A549 (cell line): ENCODE measurements around the gene TRMT11. TPM values are rescaled to one million over a fixed set of nuclear protein-coding genes. Genes with fewer than 3 reads are reported as not detected.

Source experiments
- ATAC-seq, 2 experiments: fragments of 200-7000 bp in 1 of 2; fragments of >200 bp in 1 of 2; cut with Nextera tagmentation in 1 of 2; cut with Tn5 transposase in 1 of 2; 3 replicates each; pipeline versions ENCODE4 v1.8.0 to v1.9.1; 2018 to 2020; ENCODE audit warnings: mild to moderate bottlenecking in 1 of 2, moderate library complexity in 1 of 2
- CTCF ChIA-PET: fragments of 300-600 bp; sonication (Branson Sonifier 250); formaldehyde crosslinking; extraction: SDS; loops from one replicate; lab custom pipeline; 2021; ENCODE audit warnings: antibody characterized with exemption, inconsistent platforms; lab: Yijun Ruan, JAX
- POLR2A ChIA-PET: fragments of 350-600 bp; formaldehyde crosslinking; extraction: SDS; loops from one replicate; lab custom pipeline; 2021; ENCODE audit warnings: antibody characterized with exemption, inconsistent platforms; lab: Yijun Ruan, JAX
- DNase-seq, 2 experiments: peaks; one replicate each; pipeline versions ENCODE4 v3.0.0 to v3.0.0-alpha.2; 2011 to 2016; ENCODE audit warnings: low read depth in 1 of 2, low spot score in 1 of 2
- FAIRE-seq: peaks from 2 replicates; lab custom pipeline; 2011; peaks lifted over from hg19 to GRCh38; lab: Jason Lieb, UNC
- H3K27ac ChIP-seq, 2 experiments: fragments of >200 bp; sonication (Bioruptor Twin); formaldehyde crosslinking; 3 replicates each; pipeline ENCODE4 v1.5.1; 2016 to 2017
- H3K4me1 ChIP-seq: fragments of >200 bp; sonication (Bioruptor Twin); formaldehyde crosslinking; 3 replicates; pipeline ENCODE4 v1.6.1; 2016
- H3K4me2 ChIP-seq: fragments of >200 bp; sonication (Bioruptor Twin); formaldehyde crosslinking; 3 replicates; pipeline ENCODE4 v1.6.1; 2016
- H3K4me3 ChIP-seq: fragments of >200 bp; sonication (Bioruptor Twin); formaldehyde crosslinking; 3 replicates; pipeline ENCODE4 v1.5.1; 2016
- H3K9me3 ChIP-seq: fragments of >200 bp; sonication (Bioruptor Twin); formaldehyde crosslinking; 3 replicates; pipeline ENCODE4 v1.6.1; 2016
- CEBPB ChIP-seq, 2 experiments: fragments of >200 bp in 1 of 2; sonication (Bioruptor Twin) in 1 of 2; formaldehyde crosslinking in 1 of 2; IDR thresholded peaks; 2 replicates each; pipeline ENCODE4 v1.6.1; 2012 to 2016
- CHD2 ChIP-seq: fragments of 150-350 bp; IDR thresholded peaks from 2 replicates; pipeline ENCODE4 v1.6.1; 2014; ENCODE audit warnings: low read length; ENCODE audit not compliant: partially characterized antibody
- EHF ChIP-seq: fragments of 250-450 bp; sonication (Bioruptor Pico); IDR thresholded peaks from 2 replicates; pipeline ENCODE4 v1.5.0; 2020; ENCODE audit warnings: mild to moderate bottlenecking
- HDAC2 ChIP-seq: fragments of 200-600 bp; sonication (generic); IDR thresholded peaks from 2 replicates; pipeline ENCODE4 v1.6.1; 2016
- JUN ChIP-seq, 2 experiments: fragments of >200 bp; sonication (Bioruptor Twin); formaldehyde crosslinking; IDR thresholded peaks; 2 replicates in 1 of 2; 3 replicates in 1 of 2; pipeline ENCODE4 v1.6.1; 2016 to 2017
- JUNB ChIP-seq: fragments of >200 bp; sonication (Bioruptor Twin); formaldehyde crosslinking; IDR thresholded peaks from 2 replicates; pipeline ENCODE4 v1.6.1; 2016
- KDM1A ChIP-seq: fragments of 200-600 bp; sonication (generic); IDR thresholded peaks from 2 replicates; pipeline ENCODE4 v1.6.1; 2016; ENCODE audit warnings: low read depth, mild to moderate bottlenecking
- KDM5A ChIP-seq: fragments of 200-600 bp; sonication (generic); IDR thresholded peaks from 2 replicates; pipeline ENCODE4 v1.6.1; 2016; ENCODE audit warnings: antibody characterized with exemption, mild to moderate bottlenecking
- NFE2L2 ChIP-seq: fragments of 150-350 bp; conservative IDR thresholded peaks from 2 replicates; pipeline ENCODE4 v1.6.1; 2014; ENCODE audit warnings: low read length
- POLR2AphosphoS2 ChIP-seq: conservative IDR thresholded peaks from 2 replicates; pipeline ENCODE4 v1.6.1; 2012; ENCODE audit warnings: low read length, improper control_type of control experiment, inconsistent platforms
- RAD21 ChIP-seq, 2 experiments: fragments of >200 bp in 1 of 2; sonication (Bioruptor Twin) in 1 of 2; formaldehyde crosslinking in 1 of 2; IDR thresholded peaks in 1 of 2; conservative IDR thresholded peaks in 1 of 2; 2 replicates in 1 of 2; 3 replicates in 1 of 2; pipeline ENCODE4 v1.6.1; 2012 to 2018; ENCODE audit warnings: inconsistent platforms in 1 of 2
- RFX5 ChIP-seq: fragments of 450-650 bp; IDR thresholded peaks from 2 replicates; pipeline ENCODE4 v1.7.1; 2014; ENCODE audit warnings: antibody characterized with exemption, mild to moderate bottlenecking, moderate library complexity
- SMC3 ChIP-seq: fragments of >200 bp; sonication (Bioruptor Twin); formaldehyde crosslinking; IDR thresholded peaks from 3 replicates; pipeline ENCODE4 v1.6.1; 2018; ENCODE audit warnings: inconsistent platforms
- ZNF302 ChIP-seq: fragments of 250-450 bp; sonication (Bioruptor Pico); IDR thresholded peaks from 2 replicates; pipeline ENCODE4 v1.9.0; 2021; ENCODE audit warnings: inconsistent platforms, mild to moderate bottlenecking, moderate library complexity
- WGBS: methylation state at CpG from one replicate; pipeline ENCODE4 v1.1.6; 2017; ENCODE audit errors: missing lambda C conversion rate; 5-methylcytosine and 5-hydroxymethylcytosine counted together
- polyA plus RNA-seq, 4 experiments: library from polyadenylated mRNA; depleted of rRNA in 3 of 4; stranded (reverse); fragments of >200 nt; fragmentation: RNase III in 1 of 4; extraction: RNeasy Plus Mini Kit Qiagen cat#74134 plus additional on column Dnase treatment in 1 of 4; gene quantifications; 2 replicates in 3 of 4; 3 replicates in 1 of 4; pipeline ENCODE4 v1.2.3, GENCODE V29; 2011 to 2017
- TF ChIP-seq, protein P1 (sequence below): fragments of >200 bp; sonication (Bioruptor Twin); formaldehyde crosslinking; IDR thresholded peaks from 3 replicates; pipeline ENCODE4 v1.5.1; 2016
- TF ChIP-seq, protein P2 (sequence below): fragments of 250-450 bp; sonication (Bioruptor Pico); IDR thresholded peaks from 2 replicates; pipeline ENCODE4 v1.5.0; 2020; ENCODE audit warnings: low read depth, mild to moderate bottlenecking, moderate library complexity
- TF ChIP-seq, protein P3 (sequence below): IDR thresholded peaks from 2 replicates; pipeline ENCODE4 v1.6.1; 2012
- TF ChIP-seq, protein P4 (sequence below): fragments of >200 bp; sonication (Bioruptor Twin); formaldehyde crosslinking; IDR thresholded peaks from 3 replicates; pipeline ENCODE4 v1.6.1; 2016
- TF ChIP-seq, protein P5 (sequence below): IDR thresholded peaks from 2 replicates; pipeline ENCODE4 v1.6.1; 2012; ENCODE audit warnings: low read depth, borderline replicate concordance
- TF ChIP-seq, protein P6 (sequence below): fragments of 450-650 bp; IDR thresholded peaks from 2 replicates; pipeline ENCODE4 v1.6.1; 2014; ENCODE audit warnings: antibody characterized with exemption
- TF ChIP-seq, protein P7 (sequence below): fragments of 250-450 bp; sonication (Bioruptor Pico); IDR thresholded peaks from 2 replicates; pipeline ENCODE4 v1.5.0; 2021; ENCODE audit warnings: mild to moderate bottlenecking, moderate library complexity, borderline replicate concordance

TRMT11 gene
- polyA plus RNA-seq, 2 of the 4 experiments (the other 2 are of a cell fraction) = 17.4 to 44.1 TPM

DNA sequence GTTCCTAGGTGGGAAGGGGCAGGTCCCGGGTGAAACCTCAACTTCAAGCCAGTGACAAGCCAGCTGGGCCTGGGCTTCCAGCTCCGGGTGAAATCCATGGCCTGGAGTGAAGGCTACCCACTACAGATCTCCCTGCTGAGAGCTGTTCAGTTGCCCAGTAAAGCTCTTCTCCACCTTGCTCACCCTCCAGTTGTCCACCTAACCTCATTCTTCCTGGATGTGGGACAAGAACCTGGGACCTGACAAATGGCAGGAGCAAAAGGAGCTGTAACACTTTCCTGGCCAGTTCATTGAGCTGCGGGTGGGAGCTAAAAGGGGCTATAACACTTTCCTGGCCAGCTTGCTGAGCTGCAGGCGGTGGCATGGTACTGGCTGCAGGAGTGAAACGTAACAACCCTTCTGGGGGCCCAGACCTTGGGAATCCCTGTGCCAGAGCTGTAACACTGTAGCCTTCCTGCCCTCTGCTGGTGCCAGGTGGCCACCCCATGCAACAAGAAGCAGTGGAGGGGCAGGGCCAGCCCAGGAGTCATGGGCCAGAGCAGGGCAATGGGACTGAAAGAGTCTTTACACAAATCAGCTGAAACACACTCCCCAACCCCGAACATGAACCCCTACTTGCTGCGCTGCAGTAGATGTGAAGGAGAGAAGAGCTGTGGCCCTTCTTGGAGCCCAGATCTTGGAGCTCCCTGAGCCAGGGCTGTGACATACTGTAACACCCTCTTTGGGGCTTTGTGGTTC lies 33.4 kb upstream of the TRMT11 start:
- Histone ChIP-seq H3K9me3 (no peaks in the 10 kb centered on the region), H3K4me3 (no peak overlapping the region), H3K4me1 (peaks cover 52% of the 10 kb centered on the region), H3K27ac (peak overlapping the region; percentile 93 to 98), H3K4me2 (no peak overlapping the region)
- no peak for FAIRE-seq
- CTCF ChIA-PET = interaction anchor here (0.6 to 8.4 kb wide), 37 partner anchors 9 to 642 kb away, joined by 3 to 148 read pairs (median 6); partner anchors contain the start of gene NCOA7
- POLR2A ChIA-PET = interaction anchor here (1.3 to 2.9 kb wide), 2 partner anchors 161 to 162 kb away, joined by 3 to 15 read pairs; partner anchors contain the start of gene NCOA7
- 76% methylated on average over 6 of the region's 7 CpGs for WGBS
- TF ChIP-seq, protein P1, sequence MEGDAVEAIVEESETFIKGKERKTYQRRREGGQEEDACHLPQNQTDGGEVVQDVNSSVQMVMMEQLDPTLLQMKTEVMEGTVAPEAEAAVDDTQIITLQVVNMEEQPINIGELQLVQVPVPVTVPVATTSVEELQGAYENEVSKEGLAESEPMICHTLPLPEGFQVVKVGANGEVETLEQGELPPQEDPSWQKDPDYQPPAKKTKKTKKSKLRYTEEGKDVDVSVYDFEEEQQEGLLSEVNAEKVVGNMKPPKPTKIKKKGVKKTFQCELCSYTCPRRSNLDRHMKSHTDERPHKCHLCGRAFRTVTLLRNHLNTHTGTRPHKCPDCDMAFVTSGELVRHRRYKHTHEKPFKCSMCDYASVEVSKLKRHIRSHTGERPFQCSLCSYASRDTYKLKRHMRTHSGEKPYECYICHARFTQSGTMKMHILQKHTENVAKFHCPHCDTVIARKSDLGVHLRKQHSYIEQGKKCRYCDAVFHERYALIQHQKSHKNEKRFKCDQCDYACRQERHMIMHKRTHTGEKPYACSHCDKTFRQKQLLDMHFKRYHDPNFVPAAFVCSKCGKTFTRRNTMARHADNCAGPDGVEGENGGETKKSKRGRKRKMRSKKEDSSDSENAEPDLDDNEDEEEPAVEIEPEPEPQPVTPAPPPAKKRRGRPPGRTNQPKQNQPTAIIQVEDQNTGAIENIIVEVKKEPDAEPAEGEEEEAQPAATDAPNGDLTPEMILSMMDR = peak; percentile 43
- TF ChIP-seq, protein P2, sequence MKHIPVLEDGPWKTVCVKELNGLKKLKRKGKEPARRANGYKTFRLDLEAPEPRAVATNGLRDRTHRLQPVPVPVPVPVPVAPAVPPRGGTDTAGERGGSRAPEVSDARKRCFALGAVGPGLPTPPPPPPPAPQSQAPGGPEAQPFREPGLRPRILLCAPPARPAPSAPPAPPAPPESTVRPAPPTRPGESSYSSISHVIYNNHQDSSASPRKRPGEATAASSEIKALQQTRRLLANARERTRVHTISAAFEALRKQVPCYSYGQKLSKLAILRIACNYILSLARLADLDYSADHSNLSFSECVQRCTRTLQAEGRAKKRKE = no peak
- TF ChIP-seq JUN (IDR thresholded peaks at IDR 0.05) (no peak), KDM5A (no peak), EHF (CRISPR knock-in tag) (no peak), KDM1A (no peak), ZNF302 (CRISPR knock-in tag) (no peak), SMC3 (peak; percentile 71), CEBPB (IDR thresholded peaks at IDR 0.05) (no peak), RAD21 (conservative IDR thresholded peaks at IDR 0.05 in 1 of 2, IDR thresholded peaks at IDR 0.05 in 1 of 2) (peak; percentile 71 to 88)
- TF ChIP-seq, protein P3, sequence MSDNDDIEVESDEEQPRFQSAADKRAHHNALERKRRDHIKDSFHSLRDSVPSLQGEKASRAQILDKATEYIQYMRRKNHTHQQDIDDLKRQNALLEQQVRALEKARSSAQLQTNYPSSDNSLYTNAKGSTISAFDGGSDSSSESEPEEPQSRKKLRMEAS = peak; percentile 33; the same call in 1 of the 2 replicates
- TF ChIP-seq, protein P4, sequence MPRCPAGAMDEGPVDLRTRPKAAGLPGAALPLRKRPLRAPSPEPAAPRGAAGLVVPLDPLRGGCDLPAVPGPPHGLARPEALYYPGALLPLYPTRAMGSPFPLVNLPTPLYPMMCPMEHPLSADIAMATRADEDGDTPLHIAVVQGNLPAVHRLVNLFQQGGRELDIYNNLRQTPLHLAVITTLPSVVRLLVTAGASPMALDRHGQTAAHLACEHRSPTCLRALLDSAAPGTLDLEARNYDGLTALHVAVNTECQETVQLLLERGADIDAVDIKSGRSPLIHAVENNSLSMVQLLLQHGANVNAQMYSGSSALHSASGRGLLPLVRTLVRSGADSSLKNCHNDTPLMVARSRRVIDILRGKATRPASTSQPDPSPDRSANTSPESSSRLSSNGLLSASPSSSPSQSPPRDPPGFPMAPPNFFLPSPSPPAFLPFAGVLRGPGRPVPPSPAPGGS = no peak
- peak; percentile 65 to 80; a peak in 5 of 6 replicates for ATAC-seq
- DNase-seq = peak in 1 of 2 experiments; percentile 78

DNA sequence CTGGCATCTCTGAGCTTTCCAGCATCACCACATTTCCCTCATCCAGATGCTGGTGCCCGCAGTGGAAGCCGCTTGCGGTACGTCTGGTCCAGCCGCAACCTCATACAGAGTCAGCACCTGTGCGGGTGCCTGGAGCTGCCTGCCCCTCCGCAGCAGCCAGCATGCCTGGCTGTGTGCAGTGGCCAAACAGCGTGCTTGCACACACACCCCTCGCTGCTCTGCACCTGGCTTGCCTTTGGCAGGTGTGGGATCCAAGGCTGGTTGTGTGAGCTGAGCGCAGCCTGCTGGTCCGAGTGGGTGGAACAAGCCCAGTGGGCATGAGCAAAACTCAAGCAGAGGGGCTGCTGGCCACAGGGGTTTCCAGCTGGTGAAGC lies 32.9 kb upstream of the TRMT11 start:
- POLR2A ChIA-PET = interaction anchor here (1.3 to 2.9 kb wide), 2 partner anchors 162 to 163 kb away, joined by 3 to 15 read pairs; partner anchors contain the start of gene NCOA7

DNA sequence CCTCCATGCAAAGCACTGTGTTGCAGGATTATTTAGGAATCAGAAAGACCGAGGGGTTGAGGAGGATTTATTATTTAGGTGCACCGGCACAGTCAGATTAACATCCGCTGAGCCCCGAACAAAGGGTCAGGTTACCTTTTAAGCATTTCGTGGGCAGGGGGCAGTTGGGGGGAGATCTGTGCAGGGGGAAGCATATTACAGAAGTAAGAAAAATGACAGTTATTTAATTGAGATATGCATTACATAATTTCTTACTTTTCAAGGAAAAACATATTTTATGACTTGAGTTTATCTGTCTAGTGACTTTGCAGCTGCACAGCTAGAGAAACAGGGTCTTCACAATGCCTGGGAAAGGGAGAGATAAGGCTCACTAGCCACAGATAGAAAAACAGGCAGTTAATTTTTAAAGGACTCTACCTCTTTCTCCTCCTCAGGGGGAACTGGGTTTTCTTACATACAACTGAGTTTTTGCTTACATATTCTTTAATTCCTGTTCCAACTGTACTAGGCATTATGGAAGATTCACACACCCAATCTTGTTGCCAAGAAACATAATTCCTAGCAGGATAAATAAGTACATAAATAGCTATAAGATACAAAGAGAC lies 31.5 kb upstream of the TRMT11 start:
- Histone ChIP-seq H3K9me3 (no peaks in the 10 kb centered on the region), H3K27ac (peak overlapping the region in 1 of 2 experiments; percentile 93; a peak in 1 of 6 replicates), H3K4me3 (no peak overlapping the region), H3K4me2 (no peak overlapping the region), H3K4me1 (peaks cover 40% of the 10 kb centered on the region)
- 48% methylated on average over 5 of the region's 5 CpGs for WGBS
- no peak for FAIRE-seq
- ChIA-PET POLR2A (no interaction called here), CTCF (interaction anchor here (0.6 to 8.4 kb wide), 19 partner anchors 9 to 174 kb away, joined by 3 to 148 read pairs (median 9); partner anchors contain the start of gene NCOA7)
- DNase-seq = no peak
- no peak for ATAC-seq
- TF ChIP-seq, protein P5, sequence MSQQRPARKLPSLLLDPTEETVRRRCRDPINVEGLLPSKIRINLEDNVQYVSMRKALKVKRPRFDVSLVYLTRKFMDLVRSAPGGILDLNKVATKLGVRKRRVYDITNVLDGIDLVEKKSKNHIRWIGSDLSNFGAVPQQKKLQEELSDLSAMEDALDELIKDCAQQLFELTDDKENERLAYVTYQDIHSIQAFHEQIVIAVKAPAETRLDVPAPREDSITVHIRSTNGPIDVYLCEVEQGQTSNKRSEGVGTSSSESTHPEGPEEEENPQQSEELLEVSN = no peak
- TF ChIP-seq RFX5 = no peak
- TF ChIP-seq, protein P6, sequence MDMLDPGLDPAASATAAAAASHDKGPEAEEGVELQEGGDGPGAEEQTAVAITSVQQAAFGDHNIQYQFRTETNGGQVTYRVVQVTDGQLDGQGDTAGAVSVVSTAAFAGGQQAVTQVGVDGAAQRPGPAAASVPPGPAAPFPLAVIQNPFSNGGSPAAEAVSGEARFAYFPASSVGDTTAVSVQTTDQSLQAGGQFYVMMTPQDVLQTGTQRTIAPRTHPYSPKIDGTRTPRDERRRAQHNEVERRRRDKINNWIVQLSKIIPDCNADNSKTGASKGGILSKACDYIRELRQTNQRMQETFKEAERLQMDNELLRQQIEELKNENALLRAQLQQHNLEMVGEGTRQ = no peak
- TF ChIP-seq, protein P7, sequence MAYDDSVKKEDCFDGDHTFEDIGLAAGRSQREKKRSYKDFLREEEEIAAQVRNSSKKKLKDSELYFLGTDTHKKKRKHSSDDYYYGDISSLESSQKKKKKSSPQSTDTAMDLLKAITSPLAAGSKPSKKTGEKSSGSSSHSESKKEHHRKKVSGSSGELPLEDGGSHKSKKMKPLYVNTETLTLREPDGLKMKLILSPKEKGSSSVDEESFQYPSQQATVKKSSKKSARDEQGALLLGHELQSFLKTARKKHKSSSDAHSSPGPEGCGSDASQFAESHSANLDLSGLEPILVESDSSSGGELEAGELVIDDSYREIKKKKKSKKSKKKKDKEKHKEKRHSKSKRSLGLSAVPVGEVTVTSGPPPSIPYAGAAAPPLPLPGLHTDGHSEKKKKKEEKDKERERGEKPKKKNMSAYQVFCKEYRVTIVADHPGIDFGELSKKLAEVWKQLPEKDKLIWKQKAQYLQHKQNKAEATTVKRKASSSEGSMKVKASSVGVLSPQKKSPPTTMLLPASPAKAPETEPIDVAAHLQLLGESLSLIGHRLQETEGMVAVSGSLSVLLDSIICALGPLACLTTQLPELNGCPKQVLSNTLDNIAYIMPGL = no peak
- TF ChIP-seq, protein P3 = no peak
- TF ChIP-seq HDAC2 = no peak
- TF ChIP-seq JUN (IDR thresholded peaks at IDR 0.05) = no peak
- no peak for TF ChIP-seq NFE2L2
- no peak for TF ChIP-seq POLR2AphosphoS2
- TF ChIP-seq CHD2 = no peak
- no peak for TF ChIP-seq CEBPB (IDR thresholded peaks at IDR 0.05)
- no peak for TF ChIP-seq KDM1A
- TF ChIP-seq JUNB = no peak

More for the DNA sequence above, 32.9 kb upstream of the TRMT11 start:
- TF ChIP-seq RAD21 (conservative IDR thresholded peaks at IDR 0.05 in 1 of 2, IDR thresholded peaks at IDR 0.05 in 1 of 2) = peak; percentile 56 to 76; a peak in 4 of 5 replicates
- TF ChIP-seq SMC3 = peak; percentile 50
- no peak for TF ChIP-seq KDM1A
- Histone ChIP-seq H3K4me1 (peaks cover 52% of the 10 kb centered on the region), H3K4me3 (no peak overlapping the region), H3K27ac (peak overlapping the region; percentile 93 to 98; a peak in 5 of 6 replicates), H3K4me2 (no peak overlapping the region), H3K9me3 (no peaks in the 10 kb centered on the region)
- ATAC-seq (peak; percentile 40 to 41; a peak in 3 of 6 replicates), DNase-seq (no peak), FAIRE-seq (no peak)
- CTCF ChIA-PET = interaction anchor here (0.6 to 8.4 kb wide), 38 partner anchors 8 to 642 kb away, joined by 3 to 148 read pairs (median 6); partner anchors contain the start of gene NCOA7
- WGBS = 79% methylated on average over 8 of the region's 11 CpGs
